GM20000 (cell line): Measurements from ENCODE around the gene DRC3.

Source experiments
- DNase-seq: peaks from one replicate; pipeline ENCODE4 v3.0.0; 2012; ENCODE audit warnings: low spot score
- CTCF ChIP-seq: IDR thresholded peaks from 2 replicates; pipeline ENCODE4 v1.5.1; 2012; ENCODE audit warnings: mild to moderate bottlenecking, control low read depth; ENCODE audit errors: extremely low read depth, missing control alignments

DRC3 gene

GRCh38 chr17:17966399-17966798 is 6.3 kb upstream of the DRC3 start:
- peak; percentile 49 for DNase-seq
- TF ChIP-seq CTCF: no peak

- TF ChIP-seq CTCF: no peak
- no peak for DNase-seq
These were observed 1.8 kb upstream of the DRC3 start for GRCh38 chr17:17970699-17971430.

- TF ChIP-seq CTCF: no peak
- DNase-seq: no peak
These were observed 1.1 kb upstream of the DRC3 start for GRCh38 chr17:17971431-17972125.

- DNase-seq: no peak
These were observed 241 bp downstream of the DRC3 start for GRCh38 chr17:17972952-17973254.

GRCh38 chr17:17975436-17975835 is 2.8 kb downstream of the DRC3 start:
- DNase-seq: no peak

More at GRCh38 chr17:17972952-17973254, 241 bp downstream of the DRC3 start:
- no peak for TF ChIP-seq CTCF

GRCh38 chr17:17976931-17977570 is 4.4 kb downstream of the DRC3 start:
- DNase-seq: no peak

More at GRCh38 chr17:17975436-17975835, 2.8 kb downstream of the DRC3 start:
- no peak for TF ChIP-seq CTCF

More at GRCh38 chr17:17976931-17977570, 4.4 kb downstream of the DRC3 start:
- TF ChIP-seq CTCF: no peak
